Measurements from ENCODE around the gene RASA2. TPM values are rescaled to one million over a fixed set of nuclear protein-coding genes. Genes with fewer than 3 reads are reported as not detected.

Gene RASA2
- total and polyA plus RNA-seq, 2 experiments from 2014 or later, result 16.6 to 28.6 TPM

- Histone ChIP-seq H3K4me3 (no peak overlapping the region), H3K4me1 (ENCODE audit: insufficient read depth) (no peaks in the 10 kb centered on the region), H3K9me2 (ENCODE audit: insufficient read depth) (no peaks in the 10 kb centered on the region), H3K36me3 (ENCODE audit: insufficient read depth) (no peaks in the 10 kb centered on the region), H2AFZ (no peak overlapping the region), H3F3A (replicated peaks; ENCODE audit: low read depth) (no peaks in the 10 kb centered on the region), H3K27me3 (ENCODE audit: insufficient read depth) (no peaks in the 10 kb centered on the region), H3K27ac (ENCODE audit: low read depth) (no peak overlapping the region), H4K20me1 (replicated peaks; ENCODE audit: insufficient read depth) (no peaks in the 10 kb centered on the region), H3K4me2 (no peak overlapping the region), H3K79me2 (replicated peaks; ENCODE audit: insufficient read depth) (no peaks in the 10 kb centered on the region)
- H3K36me3 Mint-ChIP-seq (ENCODE audit: low read depth), result peaks cover 7% of the 10 kb centered on the region; the same call in 1 of the 3 replicates
- TF ChIP-seq CREB1 (CRISPR knock-in tag; IDR thresholded peaks at IDR 0.05; ENCODE audit: low read depth), result no peak
- no peak for TF ChIP-seq ZNF462 (CRISPR knock-in tag; IDR thresholded peaks at IDR 0.05)
- no peak for TF ChIP-seq STAT1 (IDR thresholded peaks at IDR 0.05; ENCODE audit: unreplicated experiment)
- no peak for TF ChIP-seq CTCF (conservative IDR thresholded peaks at IDR 0.05; ENCODE audit: low read depth in 2 of 2)
- no peaks in the 10 kb centered on the region for H3K4me1 Mint-ChIP-seq
- DNase-seq (ENCODE audit: low spot score) (no peak), ATAC-seq (no peak)
- H3K9me3 Mint-ChIP-seq, result no peaks in the 10 kb centered on the region
- no peaks in the 10 kb centered on the region for H3K27me3 Mint-ChIP-seq (ENCODE audit: insufficient read depth, low read depth, poor library complexity)
- no peak overlapping the region for H3K4me3 Mint-ChIP-seq
- no peak overlapping the region for H3K27ac Mint-ChIP-seq
Measured at GRCh38 chr3:141552440-141552991, 65.7 kb downstream of the RASA2 start.

All from GM23338 (cell line).